HT-29 (cell line): Measurements from ENCODE around the gene NLRC3. TPM values are rescaled to one million over a fixed set of nuclear protein-coding genes. Genes with fewer than 3 reads are reported as not detected.

ENCODE experiments used
- DNase-seq: peaks from one replicate; pipeline ENCODE4 v3.0.0-alpha.2; 2015; ENCODE audit warnings: low spot score
- total RNA-seq: library from RNA; depleted of rRNA; stranded (reverse); fragments of >200 nt; shearing (Covaris generic); gene quantifications from 2 replicates; pipeline ENCODE4 v1.2.3, GENCODE V29; 2014

The NLRC3 gene
- total RNA-seq, 1 experiment from 2014 or later = not detected

GRCh38 chr16:3598236-3598635, 21.0 kb upstream of the NLRC3 start:
- no peak for DNase-seq

DNA sequence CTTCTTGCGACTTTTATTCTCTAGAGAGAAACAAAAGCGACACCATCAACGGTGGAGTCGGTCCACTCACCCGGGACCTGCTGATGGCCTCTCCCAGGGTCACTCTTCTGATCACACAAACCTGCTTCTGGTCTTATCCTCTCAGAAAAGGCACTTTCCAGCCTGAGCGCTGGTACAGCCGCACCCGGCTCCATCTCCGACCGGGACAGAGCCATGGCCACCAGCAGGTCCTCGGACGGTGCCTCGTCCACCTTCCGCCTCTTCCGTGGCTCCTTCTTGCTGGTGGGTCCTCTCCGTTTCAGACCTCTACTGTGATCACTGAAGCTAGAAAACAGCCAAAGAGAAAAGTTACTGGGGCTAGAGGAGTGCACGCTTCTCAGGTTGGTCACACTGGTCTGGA, 20.5 kb upstream of the NLRC3 start:
- DNase-seq = no peak

DNA sequence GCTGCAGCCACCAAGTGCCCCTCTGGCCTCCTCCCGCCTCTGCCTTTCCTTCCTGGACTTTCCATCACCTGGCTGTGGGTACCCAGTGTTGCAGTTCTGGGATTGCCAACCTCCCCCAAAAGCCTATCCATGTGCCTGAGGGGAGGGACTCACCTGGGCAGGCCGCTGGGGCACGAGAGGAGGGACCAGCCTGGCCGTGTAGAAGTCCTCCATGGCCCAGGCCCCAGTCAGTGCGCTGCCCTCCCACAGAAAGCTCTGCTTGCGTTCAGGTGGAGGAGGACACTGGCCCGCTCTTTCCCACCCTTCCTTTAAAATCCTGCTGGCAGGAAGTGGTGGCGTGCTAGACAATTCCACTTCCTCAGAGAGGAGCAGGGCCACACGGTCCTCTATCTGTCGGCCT, 20.0 kb upstream of the NLRC3 start:
- DNase-seq = no peak

DNA sequence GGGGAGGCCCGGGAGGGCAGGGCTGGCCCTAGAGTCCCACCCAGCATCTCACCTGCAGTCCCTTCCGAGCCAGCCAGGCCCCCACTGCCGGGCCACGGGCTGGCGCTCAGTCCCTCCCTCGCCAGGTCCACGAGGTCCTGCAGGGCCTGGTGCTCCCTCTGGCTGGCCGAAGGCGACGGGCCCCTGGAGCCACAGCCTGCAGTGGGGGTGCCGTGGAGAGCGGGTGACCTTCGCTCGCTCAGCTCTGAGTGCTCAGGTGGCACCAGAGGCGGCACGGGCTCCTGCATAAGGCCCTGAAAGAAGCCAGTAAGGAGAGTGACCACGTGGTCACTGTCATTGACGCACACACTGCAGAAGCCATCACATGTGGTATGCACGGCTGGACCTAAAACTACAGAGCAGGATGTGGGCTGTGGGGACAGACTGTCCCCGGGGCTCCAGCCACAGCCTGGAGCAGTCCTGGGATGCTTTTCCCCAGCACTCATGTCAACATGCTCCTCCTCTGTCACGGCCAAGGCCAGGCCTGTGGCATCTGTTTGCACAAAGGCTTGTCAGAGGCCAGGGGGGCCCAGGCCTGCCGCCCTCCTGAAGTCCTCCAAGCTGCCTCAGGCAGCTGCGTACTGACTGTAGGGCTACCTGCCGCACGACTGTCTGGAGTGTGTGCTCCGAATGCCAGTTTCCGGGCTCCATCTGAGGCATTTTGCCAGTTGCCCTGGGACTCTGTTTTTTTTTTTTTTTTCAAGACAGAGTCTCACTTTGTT, 19.1 kb upstream of the NLRC3 start:
- no peak for DNase-seq

DNA sequence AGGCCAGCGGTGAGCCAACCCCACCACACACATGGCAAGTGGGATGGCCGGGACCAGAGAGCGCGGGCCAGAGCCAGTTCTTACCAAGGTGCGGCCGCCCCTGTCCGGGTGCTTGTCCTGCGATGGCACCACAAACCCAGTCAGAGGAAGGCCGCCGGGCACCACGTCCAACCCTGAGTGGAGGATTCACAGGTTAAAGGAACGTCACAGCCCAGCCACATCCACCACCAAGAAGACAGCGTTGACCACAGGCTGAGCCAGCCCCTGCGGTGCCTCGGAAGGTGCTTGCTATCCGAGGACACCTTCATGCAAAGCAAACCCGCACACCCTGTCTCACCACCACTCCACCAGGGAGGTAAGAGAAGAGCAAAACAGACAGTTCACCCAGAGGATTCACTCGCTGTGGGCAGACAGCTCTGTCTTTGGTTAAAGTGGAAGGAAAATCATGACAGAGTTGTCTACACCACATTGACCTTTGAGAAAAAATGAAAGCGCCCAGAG, 18.4 kb upstream of the NLRC3 start:
- DNase-seq = no peak

DNA sequence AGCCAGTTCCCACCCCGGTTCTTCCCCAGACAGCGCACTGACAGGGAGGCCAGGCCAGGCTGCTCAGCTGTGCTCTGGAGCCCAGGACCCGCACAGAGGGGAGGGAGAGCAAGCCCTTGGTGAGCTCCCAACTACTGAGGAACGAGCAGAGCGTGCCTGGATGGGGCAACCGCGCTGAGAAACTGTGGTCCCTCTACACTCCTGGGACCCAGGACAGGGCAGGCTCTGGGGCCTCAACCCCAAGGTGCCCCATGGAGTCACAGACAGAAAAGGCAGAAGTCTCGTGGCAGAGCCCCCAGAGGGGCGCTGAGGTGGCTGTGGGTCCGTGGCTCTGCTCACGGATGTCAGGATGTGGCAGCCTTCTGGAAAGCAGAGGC, 17.9 kb upstream of the NLRC3 start:
- DNase-seq = no peak

- DNase-seq = no peak
These were observed 17.3 kb upstream of the NLRC3 start for GRCh38 chr16:3594316-3595109.

DNA sequence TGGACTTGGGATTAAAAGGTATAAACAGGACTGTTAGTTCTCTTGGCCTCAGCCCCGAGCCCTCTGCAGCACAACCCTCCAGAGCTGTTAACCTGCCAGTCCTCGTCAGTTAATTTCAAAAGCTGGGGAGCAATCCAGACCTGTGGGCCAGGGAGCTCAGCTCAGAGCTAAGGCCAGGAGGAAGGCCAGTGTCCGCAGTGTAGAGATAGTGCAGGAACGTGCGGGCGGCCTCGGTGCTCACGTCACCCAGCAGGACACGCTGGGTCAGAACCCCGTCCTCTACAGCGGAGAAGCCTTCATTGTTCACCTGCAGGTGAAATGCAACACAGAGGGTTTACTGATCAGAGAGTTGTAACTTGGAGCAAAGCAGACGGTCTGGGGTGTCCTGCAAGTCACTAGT, 15.4 kb upstream of the NLRC3 start:
- no peak for DNase-seq

- DNase-seq = no peak
These were observed 14.8 kb upstream of the NLRC3 start for GRCh38 chr16:3591991-3592390.

DNA sequence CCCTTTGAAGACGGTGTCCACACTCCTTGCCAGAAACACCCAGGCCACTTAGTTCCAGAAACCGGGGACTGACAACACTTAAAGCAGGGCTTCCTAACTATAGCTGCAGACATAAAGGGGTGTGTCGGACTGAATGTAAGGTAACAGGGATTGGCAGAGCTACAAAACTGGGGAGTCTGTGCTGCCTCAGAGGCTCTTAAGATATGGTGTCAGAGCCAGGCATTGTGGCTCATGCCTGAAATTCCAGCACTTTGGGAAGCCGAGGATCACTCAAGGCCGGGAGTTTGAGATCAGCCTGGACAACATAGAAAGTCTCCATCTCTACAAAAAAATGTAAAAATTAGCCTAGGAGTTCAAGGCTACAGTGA, 14.2 kb upstream of the NLRC3 start:
- DNase-seq = no peak

GRCh38 chr16:3590736-3591435, 13.7 kb upstream of the NLRC3 start:
- peak; percentile 10 for DNase-seq

DNA sequence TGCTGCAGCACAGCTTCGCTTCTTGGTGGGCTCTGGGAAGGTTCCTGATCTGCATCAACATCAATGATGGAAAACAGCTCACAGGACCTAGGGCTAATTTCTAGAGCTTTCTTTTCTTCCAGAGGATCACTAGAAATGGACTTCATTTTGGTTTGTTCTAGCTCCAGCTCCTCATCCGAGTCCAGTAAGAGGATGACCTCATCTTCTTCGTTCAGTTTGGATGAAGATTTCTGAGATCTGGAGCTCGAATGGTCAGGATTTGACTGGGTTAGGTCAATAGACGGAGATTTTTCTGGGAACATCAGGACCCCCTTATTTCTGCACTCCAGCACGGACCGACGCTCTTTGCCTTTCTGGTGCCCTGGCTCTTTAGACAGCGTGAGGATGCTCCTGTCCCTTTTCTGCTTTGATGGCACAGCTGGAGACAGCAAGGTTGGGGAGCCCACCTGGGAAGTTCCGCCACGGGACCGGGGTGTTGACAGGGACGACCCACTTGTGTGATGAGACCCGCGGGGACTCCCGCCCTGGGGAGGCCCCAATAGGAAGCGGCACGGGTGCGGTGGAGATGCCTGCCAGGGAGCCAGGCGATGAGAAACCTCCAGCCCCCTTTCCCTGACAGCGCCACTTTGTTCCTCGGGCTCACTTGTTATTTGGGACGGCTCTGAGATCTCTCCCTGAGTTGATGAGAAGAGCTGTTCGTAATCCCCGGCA, 12.9 kb upstream of the NLRC3 start:
- no peak for DNase-seq

- DNase-seq = no peak
These were observed 12.3 kb upstream of the NLRC3 start for GRCh38 chr16:3589441-3589921.

- DNase-seq = no peak
These were observed 11.8 kb upstream of the NLRC3 start for GRCh38 chr16:3589001-3589400.

GRCh38 chr16:3587547-3588110, 10.4 kb upstream of the NLRC3 start:
- DNase-seq = no peak

DNA sequence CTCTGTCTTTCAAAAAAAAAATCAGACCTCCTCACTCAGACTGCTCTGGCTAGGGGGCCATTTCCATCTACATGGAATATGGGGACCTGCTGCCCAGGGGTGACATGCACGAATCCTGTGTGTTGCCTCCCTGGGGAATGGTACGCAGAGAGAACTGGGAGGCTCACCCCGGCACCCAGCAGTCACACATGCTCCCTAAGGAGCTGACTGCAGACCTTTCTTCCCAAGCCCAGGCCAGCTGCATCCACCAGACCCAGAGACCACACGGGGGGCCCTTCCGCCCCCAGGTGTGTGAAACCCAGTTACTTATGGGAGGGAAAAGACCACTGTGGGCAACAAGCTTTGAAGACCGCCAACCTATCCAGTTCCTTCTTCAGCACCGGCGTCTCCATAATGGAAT, 7.2 kb upstream of the NLRC3 start:
- DNase-seq = no peak

DNA sequence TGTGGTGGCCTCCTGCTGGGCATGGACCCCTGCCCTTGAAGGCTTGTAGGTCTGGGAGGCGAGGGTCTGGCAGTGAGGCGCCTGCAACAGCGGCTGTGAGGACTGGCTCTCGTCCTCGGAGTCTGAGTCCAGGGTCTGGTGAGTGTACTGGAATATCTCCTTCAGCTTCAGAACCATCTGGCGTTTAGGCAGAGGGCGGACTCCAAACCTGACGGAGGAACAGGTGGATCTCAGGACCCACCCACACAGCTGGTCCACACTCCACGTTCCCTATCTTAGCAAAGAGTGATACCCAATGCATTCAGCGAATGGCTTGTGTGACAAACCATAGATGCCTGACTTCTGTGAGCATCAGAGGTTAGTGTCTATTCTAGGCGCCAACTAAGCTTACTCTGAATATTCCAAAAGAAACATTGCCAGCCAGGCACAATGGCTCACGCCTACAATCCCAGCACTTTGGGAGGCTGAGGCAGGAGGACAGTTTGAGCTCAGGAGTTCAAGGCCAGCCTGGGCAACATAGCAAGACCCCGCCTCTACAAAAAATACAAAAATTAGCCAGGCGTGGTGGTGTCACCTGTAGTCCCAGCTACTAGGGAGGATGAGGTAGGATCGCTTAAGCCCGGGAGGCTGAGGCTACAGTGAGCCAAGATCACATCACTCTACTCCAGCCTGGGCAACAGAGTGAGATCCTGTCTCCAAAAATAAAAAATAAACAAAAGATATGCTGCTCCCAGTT, 6.3 kb upstream of the NLRC3 start:
- no peak for DNase-seq

DNA sequence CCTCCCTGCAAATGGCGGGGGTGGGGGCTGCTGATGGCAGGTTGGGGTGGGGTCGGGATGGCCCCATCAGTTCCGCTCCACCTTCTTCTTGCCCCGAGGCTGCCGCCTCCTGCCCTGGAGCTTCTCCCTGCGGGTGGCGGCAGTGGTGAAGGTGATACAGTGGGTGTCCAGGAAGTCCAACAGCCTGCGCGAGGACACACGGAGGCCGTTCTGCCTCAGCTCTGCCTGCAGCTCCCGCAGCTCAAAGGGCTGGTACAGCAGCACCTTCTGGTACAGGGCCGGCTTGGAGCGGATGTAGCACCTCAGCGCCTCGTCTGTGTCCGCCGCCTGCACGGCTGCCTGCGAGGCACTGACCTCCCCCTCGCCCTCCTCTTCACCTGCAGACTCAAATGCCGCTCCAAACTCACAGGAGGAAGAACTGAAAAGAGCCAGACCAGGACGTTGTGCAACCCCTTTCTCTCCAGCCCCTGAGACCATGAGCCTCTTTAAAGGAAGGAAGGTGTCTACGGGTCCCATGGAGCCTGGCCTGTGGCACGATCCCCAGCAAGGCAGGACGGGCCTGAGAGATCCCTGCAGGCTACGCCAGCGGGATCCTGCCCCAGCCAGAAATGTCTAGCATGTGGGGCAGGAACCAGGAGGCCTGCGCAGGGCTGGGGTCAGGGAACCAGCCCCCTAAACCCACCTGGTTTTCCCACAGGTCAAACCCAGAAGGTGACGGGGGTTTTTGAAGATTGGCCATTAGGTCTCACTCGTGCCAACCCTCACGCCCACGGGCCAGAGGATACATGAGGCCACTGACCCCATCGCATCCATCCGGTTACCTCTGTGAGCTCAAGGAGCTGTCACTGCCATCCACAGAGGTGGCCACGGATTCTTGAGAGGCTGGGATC, 5.3 kb upstream of the NLRC3 start:
- no peak for DNase-seq

DNA sequence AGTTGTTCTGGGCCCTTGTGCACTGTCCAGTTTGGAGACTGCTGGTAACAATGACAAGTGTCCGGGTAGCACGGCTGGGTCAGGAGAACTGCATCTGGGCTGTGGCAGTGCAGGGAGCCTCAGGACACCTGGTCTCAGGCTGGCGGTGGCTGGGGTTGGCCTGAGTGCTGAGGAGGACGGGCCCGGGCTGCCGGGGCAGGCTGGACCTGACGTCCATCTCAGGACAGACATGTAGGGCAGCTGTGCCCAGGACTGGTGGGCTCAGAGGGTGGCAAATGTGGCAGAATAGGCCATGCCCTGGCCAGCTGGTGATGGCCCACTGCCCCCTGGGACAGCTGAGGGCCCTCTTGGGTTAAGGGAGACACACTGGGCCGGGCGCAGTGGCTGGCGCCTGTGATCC, 4.2 kb upstream of the NLRC3 start:
- no peak for DNase-seq

GRCh38 chr16:3580686-3581085, 3.5 kb upstream of the NLRC3 start:
- no peak for DNase-seq
